ENCODE data around the gene FUT2.

DNA sequence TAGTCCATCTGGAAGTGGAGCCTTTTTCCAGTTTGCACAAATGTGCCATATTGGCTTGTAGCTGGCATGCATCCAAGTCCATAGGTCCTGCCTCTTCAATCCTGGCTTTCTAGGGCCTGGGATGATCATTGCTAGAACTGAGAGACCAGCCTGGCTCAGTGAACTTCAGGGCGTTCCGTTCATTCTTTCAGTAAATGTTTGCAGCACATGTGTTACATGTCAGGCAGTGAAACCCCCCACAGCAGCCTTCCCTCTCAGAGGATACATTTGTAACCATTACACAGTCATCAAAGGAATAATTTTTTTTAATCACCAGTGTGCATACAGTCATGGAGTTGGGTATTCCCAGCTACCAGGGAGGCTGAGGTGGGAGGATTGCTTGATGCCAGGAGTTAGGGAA is 9.7 kb downstream of the FUT2 start:
- no peak for TF ChIP-seq POLR2AphosphoS5 (IDR thresholded peaks at IDR 0.05)
- TF ChIP-seq, protein P1, sequence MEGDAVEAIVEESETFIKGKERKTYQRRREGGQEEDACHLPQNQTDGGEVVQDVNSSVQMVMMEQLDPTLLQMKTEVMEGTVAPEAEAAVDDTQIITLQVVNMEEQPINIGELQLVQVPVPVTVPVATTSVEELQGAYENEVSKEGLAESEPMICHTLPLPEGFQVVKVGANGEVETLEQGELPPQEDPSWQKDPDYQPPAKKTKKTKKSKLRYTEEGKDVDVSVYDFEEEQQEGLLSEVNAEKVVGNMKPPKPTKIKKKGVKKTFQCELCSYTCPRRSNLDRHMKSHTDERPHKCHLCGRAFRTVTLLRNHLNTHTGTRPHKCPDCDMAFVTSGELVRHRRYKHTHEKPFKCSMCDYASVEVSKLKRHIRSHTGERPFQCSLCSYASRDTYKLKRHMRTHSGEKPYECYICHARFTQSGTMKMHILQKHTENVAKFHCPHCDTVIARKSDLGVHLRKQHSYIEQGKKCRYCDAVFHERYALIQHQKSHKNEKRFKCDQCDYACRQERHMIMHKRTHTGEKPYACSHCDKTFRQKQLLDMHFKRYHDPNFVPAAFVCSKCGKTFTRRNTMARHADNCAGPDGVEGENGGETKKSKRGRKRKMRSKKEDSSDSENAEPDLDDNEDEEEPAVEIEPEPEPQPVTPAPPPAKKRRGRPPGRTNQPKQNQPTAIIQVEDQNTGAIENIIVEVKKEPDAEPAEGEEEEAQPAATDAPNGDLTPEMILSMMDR (IDR thresholded peaks at IDR 0.05 in 8 of 11, conservative IDR thresholded peaks at IDR 0.05 in 3 of 11), result no peak
